A549 (cell line): ENCODE data around the gene SH3BGRL2. TPM values are rescaled to one million over a fixed set of nuclear protein-coding genes. Genes with fewer than 3 reads are reported as not detected.

Experiments used
- ATAC-seq, 2 experiments: fragments of 200-7000 bp in 1 of 2; fragments of >200 bp in 1 of 2; cut with Nextera tagmentation in 1 of 2; cut with Tn5 transposase in 1 of 2; 3 replicates each; pipeline versions ENCODE4 v1.8.0 to v1.9.1; 2018 to 2020; ENCODE audit warnings: mild to moderate bottlenecking in 1 of 2, moderate library complexity in 1 of 2
- CTCF ChIA-PET: fragments of 300-600 bp; sonication (Branson Sonifier 250); formaldehyde crosslinking; extraction: SDS; loops from one replicate; lab custom pipeline; 2021; ENCODE audit warnings: antibody characterized with exemption, inconsistent platforms; lab: Yijun Ruan, JAX
- POLR2A ChIA-PET: fragments of 350-600 bp; formaldehyde crosslinking; extraction: SDS; loops from one replicate; lab custom pipeline; 2021; ENCODE audit warnings: antibody characterized with exemption, inconsistent platforms; lab: Yijun Ruan, JAX
- DNase-seq, 2 experiments: peaks; one replicate each; pipeline versions ENCODE4 v3.0.0 to v3.0.0-alpha.2; 2011 to 2016; ENCODE audit warnings: low read depth in 1 of 2, low spot score in 1 of 2
- FAIRE-seq: peaks from 2 replicates; lab custom pipeline; 2011; peaks lifted over from hg19 to GRCh38; lab: Jason Lieb, UNC
- H3K27ac ChIP-seq, 2 experiments: fragments of >200 bp; sonication (Bioruptor Twin); formaldehyde crosslinking; 3 replicates each; pipeline ENCODE4 v1.5.1; 2016 to 2017
- H3K4me1 ChIP-seq: fragments of >200 bp; sonication (Bioruptor Twin); formaldehyde crosslinking; 3 replicates; pipeline ENCODE4 v1.6.1; 2016
- H3K4me2 ChIP-seq: fragments of >200 bp; sonication (Bioruptor Twin); formaldehyde crosslinking; 3 replicates; pipeline ENCODE4 v1.6.1; 2016
- H3K4me3 ChIP-seq: fragments of >200 bp; sonication (Bioruptor Twin); formaldehyde crosslinking; 3 replicates; pipeline ENCODE4 v1.5.1; 2016
- H3K9me3 ChIP-seq: fragments of >200 bp; sonication (Bioruptor Twin); formaldehyde crosslinking; 3 replicates; pipeline ENCODE4 v1.6.1; 2016
- BHLHE40 ChIP-seq: IDR thresholded peaks from 2 replicates; pipeline ENCODE4 v1.6.1; 2012; ENCODE audit warnings: low read depth, low read length, inconsistent platforms
- EP300 ChIP-seq, 2 experiments: fragments of >200 bp; sonication (Bioruptor Twin); formaldehyde crosslinking; IDR thresholded peaks; 2 replicates in 1 of 2; 3 replicates in 1 of 2; pipeline ENCODE4 v1.6.1; 2016 to 2017
- ESRRA ChIP-seq: fragments of 150-350 bp; IDR thresholded peaks from 2 replicates; pipeline ENCODE4 v1.6.1; 2014; ENCODE audit warnings: mild to moderate bottlenecking, low read length, borderline replicate concordance
- FOSB ChIP-seq: fragments of 250-450 bp; sonication (Bioruptor Pico); IDR thresholded peaks from 2 replicates; pipeline ENCODE4 v1.5.0; 2020; ENCODE audit warnings: mild to moderate bottlenecking, moderate library complexity
- FOSL2 ChIP-seq, 2 experiments: fragments of 450-650 bp in 1 of 2; fragments of >200 bp in 1 of 2; sonication (Bioruptor Twin) in 1 of 2; formaldehyde crosslinking; IDR thresholded peaks; 2 replicates each; pipeline versions ENCODE4 v1.5.0 to v1.6.1; 2016 to 2020; ENCODE audit warnings: mild to moderate bottlenecking in 1 of 2, moderate library complexity in 1 of 2
- HOXA7 ChIP-seq: fragments of 250-450 bp; sonication (Bioruptor Pico); IDR thresholded peaks from 2 replicates; pipeline ENCODE4 v1.5.0; 2020; ENCODE audit warnings: mild to moderate bottlenecking, moderate library complexity
- JUN ChIP-seq, 2 experiments: fragments of >200 bp; sonication (Bioruptor Twin); formaldehyde crosslinking; IDR thresholded peaks; 2 replicates in 1 of 2; 3 replicates in 1 of 2; pipeline ENCODE4 v1.6.1; 2016 to 2017
- KDM1A ChIP-seq: fragments of 200-600 bp; sonication (generic); IDR thresholded peaks from 2 replicates; pipeline ENCODE4 v1.6.1; 2016; ENCODE audit warnings: low read depth, mild to moderate bottlenecking
- RNF2 ChIP-seq: fragments of 200-600 bp; sonication (generic); IDR thresholded peaks from 2 replicates; pipeline ENCODE4 v1.6.1; 2016; ENCODE audit warnings: low read depth, mild to moderate bottlenecking, antibody characterized with exemption, moderate library complexity, borderline replicate concordance
- SREBF2 ChIP-seq: fragments of 450-650 bp; IDR thresholded peaks from 2 replicates; pipeline ENCODE4 v1.6.1; 2014; ENCODE audit warnings: mild to moderate bottlenecking, moderate library complexity
- WGBS: methylation state at CpG from one replicate; pipeline ENCODE4 v1.1.6; 2017; ENCODE audit errors: missing lambda C conversion rate; 5-methylcytosine and 5-hydroxymethylcytosine counted together
- polyA plus RNA-seq, 4 experiments: library from polyadenylated mRNA; depleted of rRNA in 3 of 4; stranded (reverse); fragments of >200 nt; fragmentation: RNase III in 1 of 4; extraction: RNeasy Plus Mini Kit Qiagen cat#74134 plus additional on column Dnase treatment in 1 of 4; gene quantifications; 2 replicates in 3 of 4; 3 replicates in 1 of 4; pipeline ENCODE4 v1.2.3, GENCODE V29; 2011 to 2017
- TF ChIP-seq, protein P1 (sequence below): IDR thresholded peaks from 2 replicates; pipeline ENCODE4 v1.6.1; 2012
- TF ChIP-seq, protein P2 (sequence below): IDR thresholded peaks from 2 replicates; pipeline ENCODE4 v1.6.1; 2012
- TF ChIP-seq, protein P3 (sequence below): fragments of >200 bp; sonication (Bioruptor Twin); formaldehyde crosslinking; IDR thresholded peaks from 2 replicates; pipeline ENCODE4 v1.6.1; 2016
- TF ChIP-seq, protein P4 (sequence below): fragments of 200-600 bp; sonication (generic); IDR thresholded peaks from 2 replicates; pipeline ENCODE4 v1.6.1; 2016; ENCODE audit warnings: antibody characterized with exemption, mild to moderate bottlenecking, moderate library complexity
- TF ChIP-seq, protein P5 (sequence below): fragments of 450-650 bp; IDR thresholded peaks from 2 replicates; pipeline ENCODE4 v1.6.1; 2014; ENCODE audit warnings: antibody characterized with exemption

The SH3BGRL2 gene
- polyA plus RNA-seq, 2 of the 4 experiments (the other 2 are of a cell fraction), result 0.48 to 1.9 TPM

DNA sequence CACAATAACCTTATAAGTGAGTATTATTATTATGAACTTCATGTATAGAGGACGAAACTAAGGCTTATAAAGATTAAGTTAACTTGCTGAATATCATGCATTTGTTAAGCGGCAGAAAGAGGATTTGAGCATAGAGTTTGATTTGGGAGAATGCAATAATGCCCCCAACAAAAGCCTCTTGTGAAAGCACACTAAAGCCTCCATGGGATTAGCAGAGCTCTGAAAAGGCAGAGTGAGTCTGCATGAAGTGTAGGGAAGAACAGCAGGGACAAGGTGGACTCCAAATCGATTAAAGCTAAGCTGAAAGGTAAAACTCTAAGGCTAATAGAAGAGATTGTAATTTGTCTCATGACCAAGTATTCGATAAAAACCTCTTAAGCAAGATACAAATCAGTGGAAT is 100.3 kb downstream of the SH3BGRL2 start:
- DNase-seq, result no peak
- FAIRE-seq, result no peak
- ChIA-PET CTCF (no interaction called here), POLR2A (no interaction called here)
- Histone ChIP-seq H3K4me1 (no peaks in the 10 kb centered on the region), H3K4me2 (no peak overlapping the region), H3K9me3 (no peaks in the 10 kb centered on the region), H3K4me3 (no peak overlapping the region), H3K27ac (no peak overlapping the region)
- TF ChIP-seq FOSB (CRISPR knock-in tag) (no peak), KDM1A (no peak), FOSL2 (IDR thresholded peaks at IDR 0.05) (no peak), FOSL2 (CRISPR knock-in tag; IDR thresholded peaks at IDR 0.05) (no peak), BHLHE40 (no peak), SREBF2 (no peak), EP300 (IDR thresholded peaks at IDR 0.05) (no peak)
- TF ChIP-seq, protein P1, sequence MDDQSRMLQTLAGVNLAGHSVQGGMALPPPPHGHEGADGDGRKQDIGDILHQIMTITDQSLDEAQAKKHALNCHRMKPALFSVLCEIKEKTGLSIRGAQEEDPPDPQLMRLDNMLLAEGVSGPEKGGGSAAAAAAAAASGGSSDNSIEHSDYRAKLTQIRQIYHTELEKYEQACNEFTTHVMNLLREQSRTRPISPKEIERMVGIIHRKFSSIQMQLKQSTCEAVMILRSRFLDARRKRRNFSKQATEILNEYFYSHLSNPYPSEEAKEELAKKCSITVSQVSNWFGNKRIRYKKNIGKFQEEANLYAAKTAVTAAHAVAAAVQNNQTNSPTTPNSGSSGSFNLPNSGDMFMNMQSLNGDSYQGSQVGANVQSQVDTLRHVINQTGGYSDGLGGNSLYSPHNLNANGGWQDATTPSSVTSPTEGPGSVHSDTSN, result no peak
- TF ChIP-seq, protein P2, sequence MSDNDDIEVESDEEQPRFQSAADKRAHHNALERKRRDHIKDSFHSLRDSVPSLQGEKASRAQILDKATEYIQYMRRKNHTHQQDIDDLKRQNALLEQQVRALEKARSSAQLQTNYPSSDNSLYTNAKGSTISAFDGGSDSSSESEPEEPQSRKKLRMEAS, result no peak
- TF ChIP-seq, protein P3, sequence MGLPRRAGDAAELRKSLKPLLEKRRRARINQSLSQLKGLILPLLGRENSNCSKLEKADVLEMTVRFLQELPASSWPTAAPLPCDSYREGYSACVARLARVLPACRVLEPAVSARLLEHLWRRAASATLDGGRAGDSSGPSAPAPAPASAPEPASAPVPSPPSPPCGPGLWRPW, result no peak
- WGBS, result 21% methylated on average over 4 of the region's 4 CpGs
- ATAC-seq, result no peak

DNA sequence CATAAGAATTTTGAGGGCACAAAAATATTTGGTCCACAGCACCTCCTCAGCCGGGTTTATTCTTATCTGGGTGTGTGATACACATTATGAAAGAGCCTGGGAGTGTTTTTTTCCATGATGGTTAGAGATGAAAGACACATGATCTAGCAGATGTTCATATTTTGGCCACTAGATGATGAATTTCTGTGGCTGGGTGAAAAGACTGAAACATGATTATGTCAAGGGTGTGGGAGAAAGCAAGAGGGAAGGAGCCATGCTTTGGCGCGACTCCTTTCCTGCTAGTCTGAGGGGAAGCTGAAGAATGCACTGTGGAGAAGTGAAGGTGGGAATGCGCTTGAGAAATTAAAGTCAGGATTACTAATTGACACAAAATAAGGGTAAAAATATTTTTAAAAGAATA is 102.3 kb downstream of the SH3BGRL2 start:
- no peak for FAIRE-seq
- 69% methylated on average over 4 of the region's 4 CpGs for WGBS
- no peak for ATAC-seq
- TF ChIP-seq JUN (IDR thresholded peaks at IDR 0.05) (no peak), ESRRA (no peak), HOXA7 (CRISPR knock-in tag) (no peak), RNF2 (no peak)
- TF ChIP-seq, protein P4, sequence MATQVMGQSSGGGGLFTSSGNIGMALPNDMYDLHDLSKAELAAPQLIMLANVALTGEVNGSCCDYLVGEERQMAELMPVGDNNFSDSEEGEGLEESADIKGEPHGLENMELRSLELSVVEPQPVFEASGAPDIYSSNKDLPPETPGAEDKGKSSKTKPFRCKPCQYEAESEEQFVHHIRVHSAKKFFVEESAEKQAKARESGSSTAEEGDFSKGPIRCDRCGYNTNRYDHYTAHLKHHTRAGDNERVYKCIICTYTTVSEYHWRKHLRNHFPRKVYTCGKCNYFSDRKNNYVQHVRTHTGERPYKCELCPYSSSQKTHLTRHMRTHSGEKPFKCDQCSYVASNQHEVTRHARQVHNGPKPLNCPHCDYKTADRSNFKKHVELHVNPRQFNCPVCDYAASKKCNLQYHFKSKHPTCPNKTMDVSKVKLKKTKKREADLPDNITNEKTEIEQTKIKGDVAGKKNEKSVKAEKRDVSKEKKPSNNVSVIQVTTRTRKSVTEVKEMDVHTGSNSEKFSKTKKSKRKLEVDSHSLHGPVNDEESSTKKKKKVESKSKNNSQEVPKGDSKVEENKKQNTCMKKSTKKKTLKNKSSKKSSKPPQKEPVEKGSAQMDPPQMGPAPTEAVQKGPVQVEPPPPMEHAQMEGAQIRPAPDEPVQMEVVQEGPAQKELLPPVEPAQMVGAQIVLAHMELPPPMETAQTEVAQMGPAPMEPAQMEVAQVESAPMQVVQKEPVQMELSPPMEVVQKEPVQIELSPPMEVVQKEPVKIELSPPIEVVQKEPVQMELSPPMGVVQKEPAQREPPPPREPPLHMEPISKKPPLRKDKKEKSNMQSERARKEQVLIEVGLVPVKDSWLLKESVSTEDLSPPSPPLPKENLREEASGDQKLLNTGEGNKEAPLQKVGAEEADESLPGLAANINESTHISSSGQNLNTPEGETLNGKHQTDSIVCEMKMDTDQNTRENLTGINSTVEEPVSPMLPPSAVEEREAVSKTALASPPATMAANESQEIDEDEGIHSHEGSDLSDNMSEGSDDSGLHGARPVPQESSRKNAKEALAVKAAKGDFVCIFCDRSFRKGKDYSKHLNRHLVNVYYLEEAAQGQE, result no peak
- TF ChIP-seq, all 56 proteins: peak for 0
- Histone ChIP-seq H3K4me3 (no peak overlapping the region), H3K4me1 (no peaks in the 10 kb centered on the region), H3K4me2 (no peak overlapping the region), H3K27ac (no peak overlapping the region), H3K9me3 (no peaks in the 10 kb centered on the region)
- ChIA-PET CTCF (no interaction called here), POLR2A (no interaction called here)
- no peak for DNase-seq

DNA sequence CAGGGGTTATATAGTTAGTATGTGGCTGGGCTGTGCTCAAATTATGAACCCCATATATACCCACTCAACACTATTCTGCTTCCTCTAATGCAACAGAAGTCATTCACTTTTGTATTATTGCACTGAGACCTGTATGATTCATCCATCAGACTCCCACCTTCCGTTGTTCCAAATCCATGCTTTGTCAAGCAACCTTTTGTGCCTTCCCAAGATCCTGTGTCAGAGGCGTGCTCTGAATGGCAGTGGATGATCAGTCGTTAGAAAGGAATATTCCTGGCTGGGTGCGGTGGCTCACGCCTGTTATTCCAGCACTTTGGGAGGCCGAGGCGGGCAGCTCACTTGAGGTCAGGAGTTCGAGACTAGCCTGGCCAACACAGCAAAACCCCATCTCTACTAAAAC is 103.2 kb downstream of the SH3BGRL2 start:
- Histone ChIP-seq H3K4me2 (no peak overlapping the region), H3K4me1 (no peaks in the 10 kb centered on the region), H3K9me3 (no peaks in the 10 kb centered on the region), H3K4me3 (no peak overlapping the region), H3K27ac (no peak overlapping the region)
- FAIRE-seq (no peak), DNase-seq (no peak), ATAC-seq (no peak)
- ChIA-PET CTCF (interaction anchor here (1.0 kb wide), 1 partner anchor 21 kb away, joined by 4 read pairs; no protein-coding TSS in a partner anchor), POLR2A (no interaction called here)
- 57% methylated on average over 3 of the region's 8 CpGs for WGBS
- no peak for TF ChIP-seq HOXA7 (CRISPR knock-in tag)
- TF ChIP-seq, protein P5, sequence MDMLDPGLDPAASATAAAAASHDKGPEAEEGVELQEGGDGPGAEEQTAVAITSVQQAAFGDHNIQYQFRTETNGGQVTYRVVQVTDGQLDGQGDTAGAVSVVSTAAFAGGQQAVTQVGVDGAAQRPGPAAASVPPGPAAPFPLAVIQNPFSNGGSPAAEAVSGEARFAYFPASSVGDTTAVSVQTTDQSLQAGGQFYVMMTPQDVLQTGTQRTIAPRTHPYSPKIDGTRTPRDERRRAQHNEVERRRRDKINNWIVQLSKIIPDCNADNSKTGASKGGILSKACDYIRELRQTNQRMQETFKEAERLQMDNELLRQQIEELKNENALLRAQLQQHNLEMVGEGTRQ, result no peak
